D721Med (cell line): ENCODE results near the gene RAB5B.

ENCODE experiments used
- DNase-seq: peaks from one replicate; pipeline ENCODE4 v3.0.0; 2011; ENCODE audit warnings: low spot score; ENCODE audit not compliant: insufficient read length
- FAIRE-seq: peaks from 2 replicates; lab custom pipeline; 2011; peaks lifted over from hg19 to GRCh38; lab: Jason Lieb, UNC
- TF ChIP-seq, protein P1 (sequence below): IDR thresholded peaks from 2 replicates; pipeline ENCODE4 v1.5.1; 2012; ENCODE audit warnings: mild to moderate bottlenecking, control low read depth; ENCODE audit not compliant: insufficient read depth; ENCODE audit errors: missing control alignments

RAB5B gene

DNA sequence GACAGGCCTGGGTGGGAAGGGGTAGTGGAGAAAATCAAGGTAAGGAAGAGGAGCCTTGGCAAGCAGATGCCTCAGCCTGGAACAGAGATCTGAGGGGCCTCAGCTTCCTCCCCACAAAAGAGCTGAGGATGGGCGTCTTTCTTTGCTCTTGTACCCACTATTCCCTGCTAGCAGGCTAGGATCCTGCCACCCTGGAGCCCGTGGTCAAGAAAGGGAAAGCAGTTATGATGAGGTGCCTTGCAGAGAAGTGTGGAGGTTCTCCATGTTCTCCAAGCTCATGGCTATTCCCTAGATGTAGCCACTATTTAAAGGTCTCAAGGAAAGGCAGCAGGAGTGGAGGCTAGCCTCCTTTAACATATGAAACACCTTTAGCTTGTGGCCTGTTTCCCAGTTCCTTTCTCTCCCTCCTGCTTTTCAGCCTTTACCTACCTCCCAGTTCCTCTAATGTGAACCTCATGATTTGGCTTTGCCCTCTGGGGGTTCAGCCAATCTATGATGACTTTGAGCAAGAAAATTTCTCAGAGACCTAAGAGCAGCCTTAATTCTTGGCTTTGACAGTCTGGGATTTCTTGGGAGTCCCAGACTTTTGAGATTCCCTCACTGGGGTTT is 48.1 kb downstream of the RAB5B start:
- TF ChIP-seq, protein P1, sequence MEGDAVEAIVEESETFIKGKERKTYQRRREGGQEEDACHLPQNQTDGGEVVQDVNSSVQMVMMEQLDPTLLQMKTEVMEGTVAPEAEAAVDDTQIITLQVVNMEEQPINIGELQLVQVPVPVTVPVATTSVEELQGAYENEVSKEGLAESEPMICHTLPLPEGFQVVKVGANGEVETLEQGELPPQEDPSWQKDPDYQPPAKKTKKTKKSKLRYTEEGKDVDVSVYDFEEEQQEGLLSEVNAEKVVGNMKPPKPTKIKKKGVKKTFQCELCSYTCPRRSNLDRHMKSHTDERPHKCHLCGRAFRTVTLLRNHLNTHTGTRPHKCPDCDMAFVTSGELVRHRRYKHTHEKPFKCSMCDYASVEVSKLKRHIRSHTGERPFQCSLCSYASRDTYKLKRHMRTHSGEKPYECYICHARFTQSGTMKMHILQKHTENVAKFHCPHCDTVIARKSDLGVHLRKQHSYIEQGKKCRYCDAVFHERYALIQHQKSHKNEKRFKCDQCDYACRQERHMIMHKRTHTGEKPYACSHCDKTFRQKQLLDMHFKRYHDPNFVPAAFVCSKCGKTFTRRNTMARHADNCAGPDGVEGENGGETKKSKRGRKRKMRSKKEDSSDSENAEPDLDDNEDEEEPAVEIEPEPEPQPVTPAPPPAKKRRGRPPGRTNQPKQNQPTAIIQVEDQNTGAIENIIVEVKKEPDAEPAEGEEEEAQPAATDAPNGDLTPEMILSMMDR, result no peak
- DNase-seq (no peak), FAIRE-seq (no peak)

DNA sequence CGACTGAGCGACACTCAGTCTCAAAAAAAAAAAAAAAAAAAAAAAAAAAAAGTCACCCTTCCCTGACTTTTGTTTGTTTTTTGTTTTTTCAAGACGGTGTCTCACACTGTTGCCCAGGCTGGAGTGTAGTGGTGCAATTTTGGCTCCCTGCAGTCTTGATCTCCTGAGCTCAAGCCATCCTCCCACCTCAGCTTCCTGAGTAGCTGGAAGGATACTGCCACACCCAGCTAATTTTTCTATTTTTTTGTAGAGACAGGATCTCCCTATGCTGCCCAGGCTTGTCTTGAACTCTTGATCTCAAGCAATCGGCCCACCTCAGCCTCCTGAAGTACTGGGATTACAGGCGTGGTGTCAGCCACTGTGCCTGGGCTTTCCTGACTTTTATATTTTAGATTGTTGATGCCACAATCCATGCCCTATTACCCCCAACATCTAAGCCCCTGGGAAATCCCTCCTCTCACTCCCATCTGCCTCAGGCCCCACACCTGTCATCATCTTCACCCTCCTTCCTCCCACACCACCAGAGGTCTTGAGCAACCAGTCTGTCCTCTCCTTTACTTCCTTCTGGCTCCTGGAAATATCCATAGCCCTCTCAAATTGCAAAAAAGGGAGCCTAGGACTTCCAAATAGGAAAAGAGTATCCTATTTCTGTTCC is 54.8 kb downstream of the RAB5B start:
- no peak for DNase-seq
- TF ChIP-seq, protein P1, result no peak
- FAIRE-seq, result no peak

DNA sequence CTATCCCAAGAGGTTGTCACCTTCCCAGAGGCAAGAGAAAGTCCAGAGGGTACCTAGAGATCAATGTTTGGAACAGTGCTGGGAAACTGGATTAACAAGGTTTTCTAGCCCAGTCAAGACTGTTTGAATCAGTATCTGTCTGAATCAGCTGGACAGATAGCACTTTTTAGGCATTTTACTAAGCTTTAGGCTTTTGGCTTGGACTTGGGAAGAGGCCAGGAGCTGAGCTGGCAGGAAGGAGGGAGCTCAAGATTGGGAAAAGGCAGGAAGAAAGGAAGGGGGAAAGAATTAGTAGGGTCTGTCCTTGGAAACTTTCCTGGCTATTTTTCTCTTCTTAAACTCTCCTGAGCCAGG is 55.3 kb downstream of the RAB5B start:
- DNase-seq (no peak), FAIRE-seq (no peak)
- TF ChIP-seq, protein P1, result no peak

- no peak for FAIRE-seq
- TF ChIP-seq, protein P1, result peak; percentile 67
- DNase-seq, result no peak
Observed at GRCh38 chr12:56029666-56030293, 55.9 kb downstream of the RAB5B start.

DNA sequence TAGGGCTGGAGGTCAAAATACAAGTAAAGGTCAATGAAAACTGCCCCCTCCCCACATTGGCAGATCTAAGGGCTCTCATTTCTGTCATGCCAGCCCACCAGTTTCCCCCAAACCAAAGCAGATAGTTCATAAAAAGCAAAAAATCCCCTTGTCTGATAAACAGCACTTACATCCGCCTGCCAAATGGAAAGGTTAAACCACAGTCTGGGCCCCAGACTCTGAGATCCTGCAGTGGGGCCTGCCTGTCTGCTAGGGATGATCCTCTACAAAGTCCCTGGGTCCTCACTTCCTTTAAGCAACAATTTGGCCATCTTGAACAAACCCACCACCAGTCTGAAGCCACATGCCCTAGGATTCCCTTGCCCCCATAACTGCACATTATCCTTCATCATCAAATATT is 58.1 kb downstream of the RAB5B start:
- DNase-seq, result no peak
- FAIRE-seq, result no peak
- TF ChIP-seq, protein P1, result no peak

- DNase-seq, result no peak
- FAIRE-seq, result no peak
- TF ChIP-seq, protein P1, result no peak
Observed at GRCh38 chr12:56034586-56035332, 60.9 kb downstream of the RAB5B start.
